Stimulated activated CD4-positive, alpha-beta T cell treated with anti-CD3 and anti-CD28 coated beads, Interleukin-1b, Interleukin-23, amount 100 ng/mL, for 1 hour (primary cell): ENCODE results near the gene HNRNPK.

ENCODE experiments used
- DNase-seq, 2 donors: peaks; one replicate each; pipeline ENCODE4 v3.0.0-alpha.2; 2020; ENCODE audit warnings: low read depth in 2 of 2

The HNRNPK gene

GRCh38 chr9:83933790-83934189, 46.2 kb downstream of the HNRNPK start:
- no peak for DNase-seq

DNA sequence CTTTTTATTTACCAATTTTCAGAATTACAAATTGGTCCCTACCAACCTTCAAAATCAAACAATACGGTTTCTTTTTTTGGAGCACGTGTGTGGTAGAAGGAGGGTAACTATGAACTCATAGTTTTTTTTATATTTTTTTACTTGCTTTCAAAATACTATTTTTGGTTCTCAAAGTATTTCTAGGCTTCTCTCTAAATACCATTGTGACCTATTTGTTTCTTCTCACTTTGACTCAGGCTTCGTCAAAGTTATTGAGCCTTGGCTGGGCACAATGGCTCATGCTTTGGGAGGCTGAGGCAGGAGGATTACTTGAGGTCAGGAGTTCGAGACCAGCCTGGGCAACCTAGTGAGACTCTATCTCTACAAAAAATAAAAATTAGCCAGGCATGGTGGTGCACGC, 47.2 kb downstream of the HNRNPK start:
- no peak for DNase-seq

GRCh38 chr9:83932011-83932410, 48.0 kb downstream of the HNRNPK start:
- no peak for DNase-seq

GRCh38 chr9:83930881-83931280, 49.1 kb downstream of the HNRNPK start:
- no peak for DNase-seq

DNA sequence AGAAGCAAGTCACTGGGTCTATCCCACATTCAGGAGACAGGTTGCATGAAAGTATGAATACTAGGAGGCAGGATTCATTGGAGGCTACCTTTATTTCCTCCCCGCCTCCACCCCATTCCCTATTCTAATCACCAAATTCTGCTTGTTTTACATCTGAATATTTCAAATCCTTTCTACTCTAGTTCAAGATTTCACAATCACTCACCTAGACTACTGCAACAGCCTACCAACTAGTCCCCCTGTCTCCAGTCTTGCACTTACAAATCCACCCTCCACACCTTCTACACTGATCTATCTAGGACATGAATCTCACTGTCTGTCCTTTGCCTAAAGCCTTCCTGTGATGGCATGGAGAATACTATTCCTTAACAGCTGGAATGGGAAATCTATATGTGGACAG, 52.4 kb downstream of the HNRNPK start:
- no peak for DNase-seq

DNA sequence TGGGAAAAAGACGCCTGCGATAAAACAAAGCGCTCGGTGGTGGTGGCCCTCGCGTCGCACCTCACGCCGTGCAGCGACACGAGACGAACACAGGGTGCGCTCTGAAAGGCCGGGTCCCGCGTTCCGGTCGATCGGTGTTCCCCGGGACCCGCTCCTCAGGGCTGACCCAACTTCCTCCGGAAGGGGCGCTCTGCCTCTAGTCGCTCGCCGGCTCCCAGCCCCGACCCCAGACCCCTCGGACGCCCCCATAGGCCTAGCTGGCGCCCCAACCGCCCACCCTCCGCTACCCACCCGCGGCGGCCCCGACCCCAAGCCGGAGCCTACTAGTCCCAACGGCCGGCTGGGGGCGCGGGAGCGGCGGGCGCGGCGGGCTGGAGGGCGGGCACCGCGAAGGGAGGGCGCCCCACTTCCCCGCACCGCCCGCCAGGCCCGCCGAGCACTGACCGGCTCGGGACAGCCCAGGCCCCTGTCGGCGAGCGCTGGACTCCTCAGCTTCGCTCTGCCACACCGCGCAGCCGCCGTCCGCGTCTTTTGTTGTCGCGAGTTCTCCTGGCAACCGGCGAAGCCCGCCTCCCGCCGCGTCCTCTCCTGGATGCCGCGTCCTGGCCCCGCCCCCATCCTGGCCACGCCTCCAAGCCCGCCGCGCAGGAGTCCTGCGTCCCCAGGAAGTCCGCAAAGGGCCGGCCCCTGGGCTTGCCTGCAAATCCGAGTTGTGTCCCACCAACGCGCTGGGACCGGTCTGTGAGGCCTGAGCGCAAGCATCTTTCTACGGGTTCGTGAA, 58.9 kb downstream of the HNRNPK start, which contains the start of gene KIF27:
Gene KIF27, minus strand, starts transcription at position 506 of the 781 bp plus-strand sequence. CDS start 5,841 bp downstream, outside the sequence.
- peak; percentile 83 to 96 for DNase-seq

- peak; percentile 7 to 8 for DNase-seq
Measured at GRCh38 chr9:83920469-83920926, 59.5 kb downstream of the HNRNPK start.

DNA sequence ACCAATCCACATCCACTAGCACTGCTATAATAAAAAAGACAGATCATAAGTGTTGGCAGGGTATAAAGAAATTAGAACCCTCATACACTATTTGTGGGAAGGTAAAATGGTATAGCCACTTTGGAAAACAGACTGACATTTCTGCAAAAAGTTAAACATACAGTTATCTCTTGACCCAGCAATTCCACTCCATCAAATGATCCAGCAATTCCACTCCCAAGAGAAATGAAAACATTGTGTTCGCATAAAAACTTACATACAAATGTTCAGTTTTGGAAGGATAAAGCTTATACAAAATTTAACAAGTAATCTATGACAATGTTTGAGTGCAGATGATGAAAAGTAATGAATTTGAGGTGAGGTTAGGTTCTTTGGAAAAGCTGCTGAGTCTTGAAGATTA, 60.9 kb downstream of the HNRNPK start:
- no peak for DNase-seq
